DMS53 treated with DMSO at 0.1 percent for 48 hours (cell line): ENCODE results near the gene TSLP.

Source experiments
- DNase-seq: peaks from one replicate; lab custom pipeline; 2025; ENCODE audit not compliant: unreplicated experiment; lab: John Stamatoyannopoulos, UW

The TSLP gene

GRCh38 chr5:111071413-111071812 lies at the start of gene TSLP:
TSLP (plus strand) TSS chr5:111071713; CDS start chr5:111071891, 178 bp downstream.
- no peak for DNase-seq

GRCh38 chr5:111022301-111022700 lies 49.2 kb upstream of the TSLP start:
- no peak for DNase-seq

GRCh38 chr5:111028865-111029264 lies 42.6 kb upstream of the TSLP start:
- no peak for DNase-seq

- DNase-seq, result no peak
Measured at GRCh38 chr5:111043712-111044506, 27.6 kb upstream of the TSLP start.

- DNase-seq, result no peak
Measured at GRCh38 chr5:111058064-111058463, 13.4 kb upstream of the TSLP start.

DNA sequence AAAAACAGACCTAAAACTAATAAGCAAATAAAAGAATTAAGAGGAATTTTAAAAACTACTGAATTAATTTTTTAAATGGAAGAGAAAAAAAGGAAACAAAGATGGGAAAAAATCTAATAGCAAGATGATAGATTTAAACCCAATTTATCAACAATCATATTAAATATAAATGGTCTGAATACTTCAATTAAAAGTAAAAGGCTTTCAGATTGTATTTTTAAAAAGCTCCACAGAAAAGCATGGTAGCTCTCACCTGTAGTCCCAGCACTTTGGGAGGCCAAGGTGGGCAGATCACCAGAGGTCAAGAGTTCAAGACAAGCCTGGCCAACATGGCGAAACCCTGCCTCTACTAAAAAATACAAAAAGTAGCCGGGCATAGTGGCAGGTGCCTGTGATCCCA lies 11.3 kb upstream of the TSLP start:
- no peak for DNase-seq

- no peak for DNase-seq
Measured at GRCh38 chr5:111061618-111062017, 9.9 kb upstream of the TSLP start.

DNA sequence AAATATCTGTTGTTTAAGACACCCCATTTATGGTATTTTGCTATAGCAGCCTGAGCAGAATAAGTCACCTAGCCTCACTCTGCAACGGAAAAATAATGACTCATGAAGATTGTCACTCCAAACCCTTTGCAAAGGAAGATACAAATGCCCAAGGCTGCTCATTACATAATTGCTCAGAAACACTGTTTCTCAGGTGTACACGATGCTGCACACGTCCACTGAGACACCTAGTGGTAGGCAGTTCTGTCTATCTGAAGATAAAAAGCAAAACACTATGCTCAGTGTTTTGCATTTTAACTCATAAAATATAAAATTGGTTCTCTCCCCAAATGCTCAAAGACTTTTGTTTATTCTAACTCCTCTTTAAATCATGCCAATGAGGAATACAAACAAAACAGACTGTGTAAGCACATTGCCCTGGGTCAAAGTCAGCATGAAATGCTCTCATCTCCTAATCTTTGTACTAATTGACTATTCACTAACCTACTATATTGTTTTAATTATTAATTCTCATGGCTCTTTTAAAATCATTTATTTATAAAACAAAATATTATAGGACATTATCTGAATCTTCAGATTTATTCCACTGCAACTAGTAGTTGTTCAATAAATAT lies 7.7 kb upstream of the TSLP start:
- DNase-seq, result peak; percentile 47

DNA sequence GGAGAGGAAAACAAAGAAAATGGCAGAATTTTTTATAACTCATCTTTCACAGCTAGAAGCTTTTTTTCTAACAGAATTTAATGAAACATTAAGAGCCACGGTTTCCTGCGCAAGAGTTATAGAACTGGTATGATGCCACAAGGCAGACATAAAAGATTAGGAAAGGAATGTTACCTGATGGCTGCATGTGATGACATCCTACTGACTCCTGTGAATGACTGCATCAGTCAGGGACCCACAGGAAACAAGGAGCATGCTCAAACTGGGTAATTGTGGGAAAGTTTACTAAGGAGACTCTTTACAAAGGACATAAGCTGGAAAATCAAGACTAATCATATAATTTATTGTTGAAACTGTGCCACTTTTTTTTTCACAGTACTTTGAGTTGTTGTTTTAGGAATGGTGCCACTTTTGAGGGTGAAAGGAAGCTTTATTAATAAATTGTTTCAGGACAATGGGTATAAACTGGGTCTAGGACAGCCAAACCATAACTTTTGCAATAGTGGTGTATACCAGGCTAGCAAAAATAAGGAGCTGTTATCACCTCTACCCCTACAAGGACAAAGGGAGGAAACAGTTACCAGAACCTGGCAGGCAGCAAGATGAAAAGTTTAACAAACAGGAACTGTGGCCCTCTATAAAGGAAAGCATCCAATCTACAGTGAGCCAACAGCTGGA lies 5.1 kb upstream of the TSLP start:
- DNase-seq, result no peak

DNA sequence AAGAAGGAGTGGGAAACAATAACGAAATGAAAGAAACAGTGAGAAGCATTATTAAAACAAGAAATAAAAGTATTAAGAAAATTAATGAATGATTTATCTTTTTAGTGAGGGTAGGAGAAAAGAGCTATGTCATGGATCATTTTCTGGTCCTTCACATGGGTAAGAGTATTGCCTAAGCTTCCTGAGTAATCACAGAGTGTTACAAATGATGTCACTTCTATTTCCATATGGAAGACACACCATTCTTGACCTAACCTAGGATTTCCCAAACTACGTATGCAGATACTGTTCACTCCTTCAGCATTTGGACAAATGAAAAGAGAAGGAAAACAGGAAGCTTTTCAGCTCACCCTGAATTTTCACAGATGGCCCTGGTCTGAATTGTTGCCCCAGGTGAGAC lies 3.3 kb upstream of the TSLP start:
- no peak for DNase-seq

- DNase-seq, result no peak
Measured at GRCh38 chr5:111069839-111070238, 1.7 kb upstream of the TSLP start.

- peak; percentile 43 for DNase-seq
Measured at GRCh38 chr5:111070272-111071134, 1.0 kb upstream of the TSLP start.

DNA sequence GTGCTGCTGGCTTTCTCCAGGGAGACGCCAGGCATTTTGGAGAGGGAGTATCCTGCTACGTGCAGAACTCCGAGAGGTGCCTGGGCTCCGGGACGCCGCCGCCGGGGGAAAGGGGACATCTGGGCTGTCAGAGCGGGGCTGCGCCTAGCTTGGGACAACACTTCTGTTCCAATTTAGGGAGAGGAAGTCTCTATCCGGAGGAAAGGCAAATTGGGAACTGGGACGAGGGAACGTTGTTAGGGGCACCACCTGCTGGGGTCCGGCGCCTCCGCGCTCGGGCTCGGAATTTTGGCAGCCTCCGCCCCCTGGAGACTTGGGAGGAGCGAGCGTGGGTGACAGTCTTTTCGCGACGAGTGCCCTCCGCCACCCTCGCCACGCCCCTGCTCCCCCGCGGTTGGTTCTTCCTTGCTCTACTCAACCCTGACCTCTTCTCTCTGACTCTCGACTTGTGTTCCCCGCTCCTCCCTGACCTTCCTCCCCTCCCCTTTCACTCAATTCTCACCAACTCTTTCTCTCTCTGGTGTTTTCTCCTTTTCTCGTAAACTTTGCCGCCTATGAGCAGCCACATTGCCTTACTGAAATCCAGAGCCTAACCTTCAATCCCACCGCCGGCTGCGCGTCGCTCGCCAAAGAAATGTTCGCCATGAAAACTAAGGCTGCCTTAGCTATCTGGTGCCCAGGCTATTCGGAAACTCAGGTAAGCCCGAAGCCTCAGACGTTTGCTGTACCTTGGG lies 1.6 kb downstream of the TSLP start:
- no peak for DNase-seq

DNA sequence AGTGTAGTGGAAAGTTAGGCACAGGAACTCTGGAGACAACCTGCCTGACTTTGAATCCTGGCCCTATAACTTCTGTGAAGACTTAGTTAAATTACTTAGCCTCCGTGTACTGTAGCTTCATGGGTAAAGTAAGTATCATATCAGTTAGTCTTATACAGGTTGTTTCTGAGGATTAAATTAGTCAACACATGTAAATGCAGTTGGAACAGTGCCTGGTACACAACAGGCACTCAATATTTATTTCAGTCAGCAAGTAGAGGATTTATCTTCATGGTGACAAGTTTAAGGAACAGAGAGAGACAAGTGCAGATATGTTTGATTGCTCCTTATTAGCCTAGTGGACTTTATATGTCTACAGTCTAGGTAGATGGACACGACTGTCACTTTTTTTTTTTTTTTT lies 2.7 kb downstream of the TSLP start:
- DNase-seq, result no peak

DNA sequence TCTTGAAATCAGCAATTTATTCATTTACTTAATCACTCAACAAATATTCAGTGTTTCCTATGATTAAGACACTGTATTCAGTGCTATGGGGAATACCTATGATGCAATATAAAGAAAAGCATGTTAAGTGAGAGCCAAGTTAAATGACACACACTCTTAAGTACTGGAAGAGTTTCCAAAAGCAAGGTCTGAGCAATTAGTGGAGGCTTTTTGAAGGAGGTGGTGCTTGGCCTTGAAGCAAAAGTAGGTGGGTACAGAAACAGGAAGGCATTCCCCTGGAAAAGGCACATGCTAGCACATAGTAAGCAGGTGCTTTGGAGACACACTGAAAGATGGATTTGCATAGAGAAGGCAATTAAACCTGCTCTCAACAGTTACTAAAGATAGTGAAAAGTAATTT lies 4.0 kb downstream of the TSLP start:
- DNase-seq, result no peak

GRCh38 chr5:111076091-111076490 lies 4.6 kb downstream of the TSLP start:
- no peak for DNase-seq

- DNase-seq, result no peak
Measured at GRCh38 chr5:111077678-111078077, 6.2 kb downstream of the TSLP start.

- DNase-seq, result no peak
Measured at GRCh38 chr5:111079846-111080245, 8.3 kb downstream of the TSLP start.

DNA sequence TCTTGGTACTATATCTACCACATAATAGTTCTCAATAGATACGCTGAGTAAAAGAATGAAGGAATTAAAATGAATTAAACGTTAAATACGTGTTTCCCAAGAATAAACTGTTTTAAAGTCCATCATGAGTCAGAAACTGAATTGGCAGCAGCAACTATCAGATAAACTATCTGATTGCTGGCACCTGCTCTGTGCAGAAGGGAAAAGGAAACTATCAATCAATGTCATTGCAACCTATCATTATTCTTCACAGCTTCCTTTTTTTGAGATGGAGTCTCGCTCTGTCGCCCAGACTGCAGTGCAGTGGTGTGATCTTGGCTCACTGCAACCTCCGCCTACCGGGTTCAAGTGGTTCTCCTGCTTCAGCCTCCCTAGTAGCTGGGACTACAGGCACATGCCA lies 11.8 kb downstream of the TSLP start:
- DNase-seq, result no peak

DNA sequence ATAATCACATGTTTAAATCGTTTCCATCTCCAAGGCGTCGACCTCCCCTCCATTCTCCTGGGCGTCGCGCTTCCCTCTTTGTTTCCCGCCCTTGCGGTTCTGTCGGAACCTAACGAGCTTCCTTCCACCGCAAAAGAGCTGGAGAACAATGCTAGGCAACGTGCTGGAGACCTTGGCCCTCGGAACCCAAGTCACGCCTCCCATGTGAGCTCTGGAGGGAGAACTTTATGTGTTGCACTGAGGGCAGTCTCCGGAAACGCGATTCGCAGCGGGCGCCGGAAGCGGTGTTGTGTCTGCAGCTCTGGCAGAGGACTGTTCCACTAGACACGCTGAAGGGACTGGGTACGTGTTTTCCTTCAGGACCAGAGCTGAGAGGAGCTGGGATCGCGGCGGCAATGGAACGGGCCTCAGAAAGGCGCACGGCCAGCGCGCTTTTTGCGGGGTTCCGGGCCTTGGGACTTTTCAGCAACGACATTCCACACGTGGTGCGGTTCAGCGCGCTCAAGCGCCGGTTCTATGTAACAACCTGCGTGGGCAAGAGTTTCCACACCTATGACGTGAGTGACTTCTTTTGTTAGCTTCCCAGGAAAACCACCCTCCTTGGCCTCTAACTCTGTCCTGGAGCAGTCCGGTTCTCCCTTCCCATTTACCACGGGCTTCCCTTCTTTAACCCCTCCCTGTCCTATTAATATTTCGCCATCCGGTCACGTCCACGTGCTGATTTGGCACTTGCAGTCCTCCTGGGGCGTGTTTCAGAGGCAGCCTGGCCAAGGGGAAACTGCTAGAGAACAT lies 20.7 kb downstream of the TSLP start, which contains the start of gene WDR36:
Gene WDR36 (plus strand): TSS at position 287 of the 792 bp plus-strand sequence. CDS start 109 bp downstream, at position 396.
- peak; percentile 90 for DNase-seq
